ENCODE measurements around the gene TANGO6. TPM values are rescaled to one million over a fixed set of nuclear protein-coding genes. Genes with fewer than 3 reads are reported as not detected.

Gene TANGO6
- 38.0 and 47.4 TPM in 2 replicates for total RNA-seq

GRCh38 chr16:68843482-68844210 lies at the start of gene TANGO6:
TSS of gene TANGO6 (plus strand) at chr16:68843531. CDS start at chr16:68843618, 87 bp downstream.
- peak; percentile 23 for TF ChIP-seq CTCF (IDR thresholded peaks at IDR 0.05; ENCODE audit: extremely low read depth, low read depth, low read length)
- Histone ChIP-seq H3K9me3 (ENCODE audit: low read depth, low read length) (no peaks in the 10 kb centered on the region), H3K36me3 (ENCODE audit: insufficient read depth, low read length) (no peaks in the 10 kb centered on the region), H3K4me2 (ENCODE audit: insufficient read depth, low read length) (peak within 1 kb of the TSS; percentile 97), H3K4me1 (ENCODE audit: insufficient read depth, low read length) (peaks cover 9% of the 10 kb centered on the region), H2AFZ (ENCODE audit: low read length) (peak within 1 kb of the TSS; percentile 96), H3K27me3 (ENCODE audit: insufficient read depth, low read length) (no peaks in the 10 kb centered on the region), H3K4me3 (ENCODE audit: insufficient read depth, low read length) (peak within 1 kb of the TSS; percentile 91), H4K20me1 (ENCODE audit: insufficient read depth, low read length) (no peaks in the 10 kb centered on the region), H3K79me2 (ENCODE audit: insufficient read depth, low read length) (peaks cover 17% of the 10 kb centered on the region), H3K27ac (ENCODE audit: low read depth, low read length) (peak within 1 kb of the TSS; percentile 77)
- peak; percentile 96 for DNase-seq (ENCODE audit: insufficient read length, low spot score, missing footprints)

- no peak overlapping the region for H3K27ac ChIP-seq (ENCODE audit: low read depth, low read length)
- DNase-seq (ENCODE audit: insufficient read length, low spot score, missing footprints), result no peak
- no peak overlapping the region for H2AFZ ChIP-seq (ENCODE audit: low read length)
- peaks cover 22% of the 10 kb centered on the region for H3K4me1 ChIP-seq (ENCODE audit: insufficient read depth, low read length)
- H3K36me3 ChIP-seq (ENCODE audit: insufficient read depth, low read length), result no peaks in the 10 kb centered on the region
- no peak overlapping the region for H3K4me3 ChIP-seq (ENCODE audit: insufficient read depth, low read length)
- H3K79me2 ChIP-seq (ENCODE audit: insufficient read depth, low read length), result no peaks in the 10 kb centered on the region
- no peaks in the 10 kb centered on the region for H3K9me3 ChIP-seq (ENCODE audit: low read depth, low read length)
- no peak for TF ChIP-seq CTCF (IDR thresholded peaks at IDR 0.05; ENCODE audit: extremely low read depth, low read depth, low read length)
- H4K20me1 ChIP-seq (ENCODE audit: insufficient read depth, low read length), result no peaks in the 10 kb centered on the region
- H3K27me3 ChIP-seq (ENCODE audit: insufficient read depth, low read length), result no peaks in the 10 kb centered on the region
- no peak overlapping the region for H3K4me2 ChIP-seq (ENCODE audit: insufficient read depth, low read length)
Measured at GRCh38 chr16:68798398-68798797, 44.9 kb upstream of the TANGO6 start.

GRCh38 chr16:68800257-68800875 lies 43.0 kb upstream of the TANGO6 start:
- H3K4me1 ChIP-seq (ENCODE audit: insufficient read depth, low read length), result peaks cover 21% of the 10 kb centered on the region
- H3K79me2 ChIP-seq (ENCODE audit: insufficient read depth, low read length), result no peaks in the 10 kb centered on the region
- DNase-seq (ENCODE audit: insufficient read length, low spot score, missing footprints), result no peak
- H3K9me3 ChIP-seq (ENCODE audit: low read depth, low read length), result no peaks in the 10 kb centered on the region
- no peak overlapping the region for H2AFZ ChIP-seq (ENCODE audit: low read length)
- H3K36me3 ChIP-seq (ENCODE audit: insufficient read depth, low read length), result no peaks in the 10 kb centered on the region
- H4K20me1 ChIP-seq (ENCODE audit: insufficient read depth, low read length), result no peaks in the 10 kb centered on the region
- TF ChIP-seq CTCF (IDR thresholded peaks at IDR 0.05; ENCODE audit: extremely low read depth, low read depth, low read length), result peak; percentile 91
- H3K27ac ChIP-seq (ENCODE audit: low read depth, low read length), result peak overlapping the region; percentile 65
- H3K4me2 ChIP-seq (ENCODE audit: insufficient read depth, low read length), result no peak overlapping the region
- H3K4me3 ChIP-seq (ENCODE audit: insufficient read depth, low read length), result no peak overlapping the region
- H3K27me3 ChIP-seq (ENCODE audit: insufficient read depth, low read length), result no peaks in the 10 kb centered on the region

- Histone ChIP-seq H4K20me1 (ENCODE audit: insufficient read depth, low read length) (no peaks in the 10 kb centered on the region), H3K27me3 (ENCODE audit: insufficient read depth, low read length) (no peaks in the 10 kb centered on the region), H3K27ac (ENCODE audit: low read depth, low read length) (peak overlapping the region; percentile 89), H3K4me2 (ENCODE audit: insufficient read depth, low read length) (peak overlapping the region; percentile 13), H3K36me3 (ENCODE audit: insufficient read depth, low read length) (no peaks in the 10 kb centered on the region), H3K79me2 (ENCODE audit: insufficient read depth, low read length) (no peaks in the 10 kb centered on the region), H2AFZ (ENCODE audit: low read length) (no peak overlapping the region), H3K4me3 (ENCODE audit: insufficient read depth, low read length) (no peak overlapping the region), H3K9me3 (ENCODE audit: low read depth, low read length) (no peaks in the 10 kb centered on the region), H3K4me1 (ENCODE audit: insufficient read depth, low read length) (peaks cover 21% of the 10 kb centered on the region)
- no peak for DNase-seq (ENCODE audit: insufficient read length, low spot score, missing footprints)
- no peak for TF ChIP-seq CTCF (IDR thresholded peaks at IDR 0.05; ENCODE audit: extremely low read depth, low read depth, low read length)
Measured at GRCh38 chr16:68802190-68802589, 41.1 kb upstream of the TANGO6 start.

All from osteoblast (primary cell).